Neutrophil (primary cell): ENCODE data around the gene MUSTN1.

Experiments used
- H3K27ac ChIP-seq: fragments of 200-600 bp; sonication (generic); 2 replicates; pipeline ENCODE4 v1.5.1; 2016; ENCODE audit warnings: mild to moderate bottlenecking, moderate library complexity
- H3K27me3 ChIP-seq: fragments of 200-600 bp; sonication (generic); 2 replicates; pipeline ENCODE4 v1.6.0; 2016; ENCODE audit warnings: mild to moderate bottlenecking
- H3K36me3 ChIP-seq: fragments of 200-600 bp; sonication (generic); 2 replicates; pipeline ENCODE4 v1.5.1; 2017
- H3K4me1 ChIP-seq, 2 experiments: fragments of 200-600 bp in 1 of 2; sonication (generic) in 1 of 2; 1 replicate in 1 of 2; 2 replicates in 1 of 2; pipeline versions ENCODE4 v1.5.1 to v1.6.1; 2013 to 2016; ENCODE audit warnings: low read depth in 1 of 2, low read length in 1 of 2, mild to moderate bottlenecking in 1 of 2, moderate library complexity in 1 of 2; ENCODE audit not compliant: control insufficient read depth in 1 of 2, insufficient read depth in 1 of 2
- H3K4me3 ChIP-seq, 2 experiments: fragments of 200-600 bp in 1 of 2; sonication (generic) in 1 of 2; 1 replicate in 1 of 2; 2 replicates in 1 of 2; pipeline ENCODE4 v1.5.1; 2013 to 2016; ENCODE audit warnings: low read depth in 1 of 2, low read length in 1 of 2, mild to moderate bottlenecking in 1 of 2, moderate library complexity in 1 of 2
- H3K9me3 ChIP-seq: fragments of 200-600 bp; sonication (generic); 2 replicates; pipeline ENCODE4 v1.5.1; 2016
- CTCF ChIP-seq: fragments of 200-600 bp; sonication (generic); IDR thresholded peaks from 2 replicates; pipeline ENCODE4 v1.5.1; 2016; ENCODE audit warnings: antibody characterized with exemption

Gene MUSTN1

GRCh38 chr3:52791928-52792327 lies 42.9 kb downstream of the MUSTN1 start:
- H3K4me3 ChIP-seq, result no peak overlapping the region
- no peaks in the 10 kb centered on the region for H3K9me3 ChIP-seq
- H3K27ac ChIP-seq, result no peak overlapping the region
- no peaks in the 10 kb centered on the region for H3K27me3 ChIP-seq
- H3K4me1 ChIP-seq, result no peaks in the 10 kb centered on the region
- no peak for TF ChIP-seq CTCF
- no peaks in the 10 kb centered on the region for H3K36me3 ChIP-seq

GRCh38 chr3:52791366-52791765 lies 43.5 kb downstream of the MUSTN1 start:
- no peaks in the 10 kb centered on the region for H3K27me3 ChIP-seq
- TF ChIP-seq CTCF, result no peak
- no peak overlapping the region for H3K4me3 ChIP-seq
- H3K9me3 ChIP-seq, result no peaks in the 10 kb centered on the region
- no peaks in the 10 kb centered on the region for H3K36me3 ChIP-seq
- H3K4me1 ChIP-seq, result no peaks in the 10 kb centered on the region
- no peak overlapping the region for H3K27ac ChIP-seq

GRCh38 chr3:52790741-52791140 lies 44.1 kb downstream of the MUSTN1 start:
- TF ChIP-seq CTCF, result no peak
- no peak overlapping the region for H3K27ac ChIP-seq
- H3K27me3 ChIP-seq, result no peaks in the 10 kb centered on the region
- H3K4me3 ChIP-seq, result no peak overlapping the region
- no peaks in the 10 kb centered on the region for H3K9me3 ChIP-seq
- H3K36me3 ChIP-seq, result no peaks in the 10 kb centered on the region
- no peaks in the 10 kb centered on the region for H3K4me1 ChIP-seq

GRCh38 chr3:52790337-52790736 lies 44.5 kb downstream of the MUSTN1 start:
- H3K36me3 ChIP-seq, result no peaks in the 10 kb centered on the region
- no peaks in the 10 kb centered on the region for H3K9me3 ChIP-seq
- no peaks in the 10 kb centered on the region for H3K27me3 ChIP-seq
- no peak overlapping the region for H3K4me3 ChIP-seq
- no peak overlapping the region for H3K27ac ChIP-seq
- TF ChIP-seq CTCF, result no peak
- no peaks in the 10 kb centered on the region for H3K4me1 ChIP-seq

GRCh38 chr3:52789746-52790040 lies 45.1 kb downstream of the MUSTN1 start:
- no peaks in the 10 kb centered on the region for H3K4me1 ChIP-seq
- no peak overlapping the region for H3K4me3 ChIP-seq
- no peaks in the 10 kb centered on the region for H3K27me3 ChIP-seq
- H3K36me3 ChIP-seq, result no peaks in the 10 kb centered on the region
- no peak overlapping the region for H3K27ac ChIP-seq
- H3K9me3 ChIP-seq, result no peaks in the 10 kb centered on the region
- no peak for TF ChIP-seq CTCF
